Activated naive CD8-positive, alpha-beta T cell (primary cell): ENCODE measurements around the gene ANKIB1.
"Not testable (repeated sequence)": the region's sequence is repeated elsewhere in the genome, so short reads cannot be mapped to it uniquely, and the experiment has no call there.

ENCODE experiments used
- H3K27ac Mint-ChIP-seq: one replicate; pipeline ENCODE4 v1.8.0; 2021; ENCODE audit warnings: mixed read lengths
- H3K27me3 Mint-ChIP-seq: one replicate; pipeline ENCODE4 v1.8.0; 2021; ENCODE audit warnings: mixed read lengths
- H3K36me3 Mint-ChIP-seq: one replicate; pipeline ENCODE4 v1.8.0; 2021; ENCODE audit warnings: mixed read lengths
- H3K4me1 Mint-ChIP-seq: one replicate; pipeline ENCODE4 v1.8.0; 2021; ENCODE audit warnings: low read depth, mixed read lengths
- H3K4me3 Mint-ChIP-seq: one replicate; pipeline ENCODE4 v1.8.0; 2021; ENCODE audit warnings: mild to moderate bottlenecking, mixed read lengths
- H3K9me3 Mint-ChIP-seq: one replicate; pipeline ENCODE4 v1.8.0; 2021; ENCODE audit warnings: low read depth, mixed read lengths

The ANKIB1 gene

GRCh38 chr7:92332782-92333181 is 87.0 kb downstream of the ANKIB1 start:
- Mint-ChIP-seq H3K36me3 (peaks cover 27% of the 10 kb centered on the region), H3K27ac (no peak overlapping the region)

GRCh38 chr7:92333866-92334265 is 88.1 kb downstream of the ANKIB1 start:
- peaks cover 29% of the 10 kb centered on the region for H3K36me3 Mint-ChIP-seq
- no peak overlapping the region for H3K27ac Mint-ChIP-seq
- no peak overlapping the region for H3K4me3 Mint-ChIP-seq
- no peaks in the 10 kb centered on the region for H3K27me3 Mint-ChIP-seq
- no peaks in the 10 kb centered on the region for H3K9me3 Mint-ChIP-seq
- H3K4me1 Mint-ChIP-seq = no peaks in the 10 kb centered on the region

More at GRCh38 chr7:92332782-92333181, 87.0 kb downstream of the ANKIB1 start:
- Mint-ChIP-seq H3K4me1 (no peaks in the 10 kb centered on the region), H3K27me3 (no peaks in the 10 kb centered on the region), H3K9me3 (no peaks in the 10 kb centered on the region), H3K4me3 (no peak overlapping the region)

GRCh38 chr7:92335574-92335973 is 89.8 kb downstream of the ANKIB1 start:
- Mint-ChIP-seq H3K4me1 (no peaks in the 10 kb centered on the region), H3K27me3 (no peaks in the 10 kb centered on the region), H3K4me3 (no peak overlapping the region), H3K9me3 (no peaks in the 10 kb centered on the region), H3K36me3 (peaks cover 23% of the 10 kb centered on the region), H3K27ac (no peak overlapping the region)

- Mint-ChIP-seq H3K4me3 (no peak overlapping the region), H3K4me1 (no peaks in the 10 kb centered on the region), H3K27me3 (no peaks in the 10 kb centered on the region), H3K9me3 (no peaks in the 10 kb centered on the region), H3K36me3 (peaks cover 18% of the 10 kb centered on the region), H3K27ac (no peak overlapping the region)
Measured at GRCh38 chr7:92336662-92337340, 91.0 kb downstream of the ANKIB1 start.

GRCh38 chr7:92340016-92340415 is 94.2 kb downstream of the ANKIB1 start:
- H3K27ac Mint-ChIP-seq = no peak overlapping the region
- no peaks in the 10 kb centered on the region for H3K27me3 Mint-ChIP-seq
- H3K9me3 Mint-ChIP-seq = no peaks in the 10 kb centered on the region
- H3K36me3 Mint-ChIP-seq = peaks cover 6% of the 10 kb centered on the region
- no peaks in the 10 kb centered on the region for H3K4me1 Mint-ChIP-seq
- H3K4me3 Mint-ChIP-seq = no peak overlapping the region

- H3K9me3 Mint-ChIP-seq = no peaks in the 10 kb centered on the region
- H3K27ac Mint-ChIP-seq = no peak overlapping the region
Measured at GRCh38 chr7:92343714-92344113, 97.9 kb downstream of the ANKIB1 start.

GRCh38 chr7:92352009-92352408 is 106.2 kb downstream of the ANKIB1 start:
- H3K27me3 Mint-ChIP-seq = no peaks in the 10 kb centered on the region
- no peaks in the 10 kb centered on the region for H3K9me3 Mint-ChIP-seq
- no peaks in the 10 kb centered on the region for H3K4me1 Mint-ChIP-seq
- no peak overlapping the region for H3K4me3 Mint-ChIP-seq
- H3K36me3 Mint-ChIP-seq = peaks cover 21% of the 10 kb centered on the region
- H3K27ac Mint-ChIP-seq = no peak overlapping the region

More at GRCh38 chr7:92343714-92344113, 97.9 kb downstream of the ANKIB1 start:
- Mint-ChIP-seq H3K4me3 (no peak overlapping the region), H3K27me3 (no peaks in the 10 kb centered on the region), H3K36me3 (peaks cover 10% of the 10 kb centered on the region), H3K4me1 (no peaks in the 10 kb centered on the region)

- H3K4me1 Mint-ChIP-seq = no peaks in the 10 kb centered on the region
- H3K36me3 Mint-ChIP-seq = peaks cover 21% of the 10 kb centered on the region
- H3K27me3 Mint-ChIP-seq = no peaks in the 10 kb centered on the region
- no peaks in the 10 kb centered on the region for H3K9me3 Mint-ChIP-seq
- no peak overlapping the region for H3K4me3 Mint-ChIP-seq
- no peak overlapping the region for H3K27ac Mint-ChIP-seq
Measured at GRCh38 chr7:92354214-92354613, 108.4 kb downstream of the ANKIB1 start.

GRCh38 chr7:92356406-92356805 is 110.6 kb downstream of the ANKIB1 start:
- H3K9me3 Mint-ChIP-seq = no peaks in the 10 kb centered on the region
- no peak overlapping the region for H3K4me3 Mint-ChIP-seq
- no peaks in the 10 kb centered on the region for H3K4me1 Mint-ChIP-seq
- no peaks in the 10 kb centered on the region for H3K27me3 Mint-ChIP-seq
- peaks cover 24% of the 10 kb centered on the region for H3K36me3 Mint-ChIP-seq
- no peak overlapping the region for H3K27ac Mint-ChIP-seq

GRCh38 chr7:92357260-92357659 is 111.5 kb downstream of the ANKIB1 start:
- Mint-ChIP-seq H3K27ac (no peak overlapping the region), H3K4me3 (no peak overlapping the region), H3K4me1 (no peaks in the 10 kb centered on the region)

GRCh38 chr7:92359179-92359578 is 113.4 kb downstream of the ANKIB1 start:
- not testable (repeated sequence) for H3K4me3 Mint-ChIP-seq, H3K9me3 Mint-ChIP-seq, H3K27ac Mint-ChIP-seq, H3K4me1 Mint-ChIP-seq, H3K27me3 Mint-ChIP-seq
- peaks cover 25% of the 10 kb centered on the region for H3K36me3 Mint-ChIP-seq

More at GRCh38 chr7:92357260-92357659, 111.5 kb downstream of the ANKIB1 start:
- H3K36me3 Mint-ChIP-seq = peaks cover 24% of the 10 kb centered on the region
- H3K27me3 Mint-ChIP-seq = no peaks in the 10 kb centered on the region
- H3K9me3 Mint-ChIP-seq = no peaks in the 10 kb centered on the region

- Mint-ChIP-seq H3K9me3 (no peaks in the 10 kb centered on the region), H3K4me3 (no peak overlapping the region), H3K27me3 (no peaks in the 10 kb centered on the region), H3K27ac (peak overlapping the region; percentile 13), H3K36me3 (peaks cover 25% of the 10 kb centered on the region), H3K4me1 (no peaks in the 10 kb centered on the region)
Measured at GRCh38 chr7:92359801-92360200, 114.0 kb downstream of the ANKIB1 start.

- Mint-ChIP-seq H3K4me3 (no peak overlapping the region), H3K9me3 (no peaks in the 10 kb centered on the region), H3K27ac (no peak overlapping the region), H3K27me3 (no peaks in the 10 kb centered on the region), H3K36me3 (peaks cover 27% of the 10 kb centered on the region), H3K4me1 (no peaks in the 10 kb centered on the region)
Measured at GRCh38 chr7:92360387-92360786, 114.6 kb downstream of the ANKIB1 start.

GRCh38 chr7:92362131-92362530 is 116.4 kb downstream of the ANKIB1 start:
- Mint-ChIP-seq H3K36me3 (peaks cover 29% of the 10 kb centered on the region), H3K27me3 (no peaks in the 10 kb centered on the region), H3K4me3 (no peak overlapping the region), H3K9me3 (no peaks in the 10 kb centered on the region), H3K27ac (no peak overlapping the region), H3K4me1 (no peaks in the 10 kb centered on the region)

GRCh38 chr7:92366730-92367129 is 121.0 kb downstream of the ANKIB1 start:
- H3K4me1 Mint-ChIP-seq = no peaks in the 10 kb centered on the region
- no peaks in the 10 kb centered on the region for H3K9me3 Mint-ChIP-seq
- no peak overlapping the region for H3K4me3 Mint-ChIP-seq
- H3K27ac Mint-ChIP-seq = no peak overlapping the region
- no peaks in the 10 kb centered on the region for H3K27me3 Mint-ChIP-seq
- peaks cover 21% of the 10 kb centered on the region for H3K36me3 Mint-ChIP-seq

- H3K9me3 Mint-ChIP-seq = no peaks in the 10 kb centered on the region
- H3K27me3 Mint-ChIP-seq = no peaks in the 10 kb centered on the region
- H3K27ac Mint-ChIP-seq = no peak overlapping the region
- H3K4me3 Mint-ChIP-seq = no peak overlapping the region
- peaks cover 17% of the 10 kb centered on the region for H3K36me3 Mint-ChIP-seq
- H3K4me1 Mint-ChIP-seq = no peaks in the 10 kb centered on the region
Measured at GRCh38 chr7:92368741-92369140, 123.0 kb downstream of the ANKIB1 start.
